Kidney capillary endothelial cell (primary cell): Measurements from ENCODE around the gene BMS1.

Source experiments
- DNase-seq: peaks from one replicate; pipeline ENCODE4 v3.0.0-alpha.2; 2018; ENCODE audit warnings: low spot score

The BMS1 gene

GRCh38 chr10:42865716-42866114 is 83.1 kb downstream of the BMS1 start:
- DNase-seq = no peak

DNA sequence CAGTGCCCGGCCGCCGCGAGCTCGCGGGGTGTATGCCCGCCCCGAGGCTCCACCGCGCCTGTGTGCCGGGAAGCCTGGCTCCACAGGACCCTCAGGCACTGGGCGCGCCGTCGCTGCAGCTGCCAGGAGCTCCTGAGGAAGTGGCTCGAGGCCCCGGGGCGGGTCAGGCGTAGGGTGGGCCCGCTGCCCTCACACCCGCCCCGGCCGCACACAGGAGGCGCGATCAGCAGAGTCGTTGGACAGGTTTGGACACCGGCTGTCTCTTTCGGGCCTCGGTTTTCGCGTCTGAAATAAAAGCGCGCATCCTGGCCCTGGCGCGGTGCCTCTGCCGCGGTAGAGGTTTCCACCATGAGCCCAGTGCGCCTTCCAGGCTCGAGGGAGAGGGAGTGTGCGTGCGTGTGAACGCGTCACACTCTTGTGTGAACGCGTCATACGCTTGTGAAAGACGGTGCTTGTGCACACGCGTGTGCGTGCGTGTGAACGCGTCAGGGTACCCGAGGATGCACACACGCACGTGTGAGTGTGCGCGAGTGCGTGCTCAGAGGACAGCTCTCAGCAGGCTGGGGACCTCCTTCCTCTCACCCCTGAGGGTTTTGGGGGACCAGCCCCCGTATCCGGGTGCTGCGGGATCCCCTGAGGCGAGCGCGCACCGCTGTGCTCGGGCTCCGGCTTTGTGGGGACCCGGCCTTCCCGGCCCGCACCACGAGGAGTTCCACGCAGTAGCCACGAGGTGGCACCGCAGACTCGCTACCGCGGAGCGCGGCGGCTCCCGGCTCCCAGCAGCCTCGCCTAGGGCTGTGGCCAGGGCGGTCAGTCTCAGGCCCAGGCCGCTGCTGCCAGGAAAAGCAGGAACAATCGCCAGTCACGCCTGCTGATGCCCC is 83.8 kb downstream of the BMS1 start:
- peak; percentile 69 for DNase-seq

- no peak for DNase-seq
Observed at GRCh38 chr10:42867571-42867970, 85.0 kb downstream of the BMS1 start.

GRCh38 chr10:42868530-42868929 is 85.9 kb downstream of the BMS1 start:
- DNase-seq = no peak

- DNase-seq = no peak
Observed at GRCh38 chr10:42869977-42870350, 87.4 kb downstream of the BMS1 start.

- DNase-seq = peak; percentile 19
Observed at GRCh38 chr10:42871138-42871641, 88.6 kb downstream of the BMS1 start.

- DNase-seq = no peak
Observed at GRCh38 chr10:42871823-42872222, 89.2 kb downstream of the BMS1 start.

DNA sequence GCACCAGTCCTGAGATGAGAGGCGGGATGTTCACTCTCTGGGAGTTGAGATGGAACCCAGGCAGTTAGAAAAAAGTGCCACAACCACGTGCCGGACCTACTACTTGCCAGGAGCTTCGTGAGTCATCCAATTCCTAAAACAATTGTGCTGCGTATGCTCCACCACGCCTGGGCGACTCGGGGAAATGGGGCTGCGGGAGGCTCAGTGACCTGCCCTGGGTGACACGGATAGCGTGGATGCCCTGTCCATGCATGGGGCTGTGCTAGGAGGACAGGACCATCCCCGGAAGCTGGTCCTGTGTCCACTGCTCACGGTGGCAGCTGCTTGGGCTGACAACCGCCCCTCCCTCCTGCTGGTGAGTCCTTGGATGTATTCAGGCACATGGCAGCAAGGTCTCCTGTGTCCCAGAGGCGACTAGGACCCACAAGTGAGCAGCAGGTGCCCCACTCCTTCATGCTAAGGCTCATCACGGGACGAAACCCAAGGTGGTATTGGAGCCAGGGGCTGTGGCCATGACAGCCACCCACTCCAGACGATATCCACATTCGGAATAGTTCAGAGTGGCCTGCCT is 90.4 kb downstream of the BMS1 start:
- no peak for DNase-seq

DNA sequence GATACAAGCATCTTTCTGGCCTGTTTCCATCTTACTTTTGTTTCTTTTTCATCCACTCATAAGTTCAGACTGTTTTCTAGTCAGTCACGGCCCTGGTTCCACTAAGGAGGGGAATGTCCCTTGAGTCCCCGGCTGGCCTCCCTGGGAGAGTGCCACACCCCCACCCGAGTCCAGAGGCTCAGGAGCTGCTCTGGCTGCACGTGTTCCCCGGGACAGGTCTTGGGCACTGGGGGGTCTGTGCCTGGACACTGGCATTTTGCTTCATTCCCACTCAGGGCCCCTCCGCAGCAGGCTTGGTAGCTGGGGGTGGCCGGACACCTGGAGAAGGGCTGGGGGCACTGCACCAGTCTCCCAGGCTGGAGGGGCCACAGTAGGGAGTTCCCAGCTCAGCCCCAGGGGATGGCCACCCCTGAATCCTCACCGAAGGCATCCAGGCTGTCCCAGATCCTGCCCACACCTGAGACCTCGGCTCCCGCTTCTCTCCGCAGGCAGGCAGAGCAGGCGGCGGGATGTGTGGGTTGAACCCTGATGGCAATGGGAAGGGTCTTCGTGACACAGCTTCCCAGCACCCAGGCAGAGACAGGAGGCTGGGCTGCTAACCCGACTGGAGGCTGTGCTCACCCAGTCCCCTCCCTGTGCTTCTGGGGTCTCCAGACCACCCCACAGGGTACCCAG is 92.3 kb downstream of the BMS1 start:
- no peak for DNase-seq

GRCh38 chr10:42875388-42875755 is 92.8 kb downstream of the BMS1 start:
- DNase-seq = no peak

GRCh38 chr10:42875798-42876341 is 93.3 kb downstream of the BMS1 start:
- DNase-seq = peak; percentile 55

GRCh38 chr10:42876476-42876875 is 93.9 kb downstream of the BMS1 start:
- DNase-seq = no peak

DNA sequence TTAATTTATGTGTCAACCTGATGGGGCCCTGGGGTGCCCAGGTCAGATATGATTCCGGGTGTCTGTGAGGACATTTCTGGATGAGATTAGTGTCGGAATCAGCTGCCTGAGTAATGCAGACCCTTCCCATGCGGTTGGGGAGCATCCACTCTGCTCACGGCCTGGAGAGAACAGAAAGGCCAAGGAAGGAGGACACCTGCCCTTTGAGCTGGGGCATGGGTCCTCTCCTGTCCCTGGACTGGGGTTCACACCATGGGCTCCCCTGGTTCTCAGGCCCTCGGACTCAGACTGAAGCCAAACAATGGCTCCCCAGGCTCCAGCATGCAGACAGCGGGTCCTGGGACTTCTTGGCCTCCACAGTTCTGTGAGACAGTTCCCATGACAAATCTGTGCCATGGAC is 94.3 kb downstream of the BMS1 start:
- DNase-seq = no peak

DNA sequence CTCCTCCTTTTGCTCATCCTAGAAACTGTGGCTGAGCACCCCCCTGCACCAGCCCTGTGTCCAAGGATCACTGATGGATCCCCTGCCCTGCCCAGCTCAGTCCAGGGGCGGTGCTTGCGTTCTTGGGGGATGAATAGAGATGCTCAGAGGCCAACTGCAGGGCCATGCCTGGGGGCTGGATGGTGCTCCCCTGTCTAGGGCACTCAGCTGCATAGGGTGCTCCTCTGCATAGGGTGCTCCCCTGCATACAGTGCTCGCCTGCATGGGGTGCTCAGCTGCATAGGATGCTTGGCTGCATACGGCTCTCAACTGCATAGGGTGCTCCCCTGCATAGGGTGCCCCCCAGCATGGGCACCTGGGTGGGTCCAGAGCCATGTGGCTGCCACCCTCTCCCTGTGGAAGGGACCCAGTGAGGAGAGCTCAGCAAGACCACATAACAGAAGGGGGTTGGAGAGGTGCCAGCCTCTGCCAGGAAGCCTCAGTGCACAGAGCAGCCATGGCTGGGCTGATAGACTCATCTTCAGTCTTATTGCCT is 95.0 kb downstream of the BMS1 start:
- DNase-seq = no peak

DNA sequence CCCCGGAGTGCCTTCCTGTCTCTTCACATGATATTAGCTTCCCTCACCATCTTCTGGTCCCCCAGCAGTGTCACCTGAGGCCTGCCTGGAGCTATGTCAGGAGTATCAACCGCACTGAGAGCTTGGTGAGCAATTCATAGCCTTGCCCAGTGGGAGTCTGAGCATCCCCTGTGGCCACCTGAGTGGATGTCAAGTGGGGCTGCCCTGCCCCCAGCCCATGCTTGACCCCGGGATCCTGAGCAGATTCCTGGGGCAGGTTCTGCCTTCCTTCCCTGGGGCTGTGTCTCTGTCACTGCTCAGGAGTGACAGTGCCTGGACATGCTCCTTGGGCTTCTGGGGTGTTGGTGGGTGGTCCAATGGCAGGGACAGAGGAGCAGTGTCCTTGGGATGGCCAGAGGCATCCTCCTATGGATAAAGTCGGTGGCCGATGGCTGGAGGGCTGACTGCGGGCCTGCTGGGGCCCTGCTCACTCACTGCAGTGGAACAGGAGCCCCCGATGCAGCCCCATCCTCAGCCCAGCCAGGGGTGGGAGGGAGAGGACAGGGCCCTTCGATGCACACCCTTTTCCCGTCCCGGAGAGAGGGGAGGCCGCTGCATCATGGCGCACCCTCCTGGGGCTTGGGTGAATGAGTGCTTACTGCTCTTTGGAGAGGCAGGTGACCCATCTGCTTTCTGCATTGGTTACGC is 95.7 kb downstream of the BMS1 start:
- no peak for DNase-seq

GRCh38 chr10:42878821-42879195 is 96.2 kb downstream of the BMS1 start:
- DNase-seq = no peak

GRCh38 chr10:42879380-42880254 is 97.0 kb downstream of the BMS1 start:
- DNase-seq = no peak

- DNase-seq = no peak
Observed at GRCh38 chr10:42880255-42880620, 97.6 kb downstream of the BMS1 start.

DNA sequence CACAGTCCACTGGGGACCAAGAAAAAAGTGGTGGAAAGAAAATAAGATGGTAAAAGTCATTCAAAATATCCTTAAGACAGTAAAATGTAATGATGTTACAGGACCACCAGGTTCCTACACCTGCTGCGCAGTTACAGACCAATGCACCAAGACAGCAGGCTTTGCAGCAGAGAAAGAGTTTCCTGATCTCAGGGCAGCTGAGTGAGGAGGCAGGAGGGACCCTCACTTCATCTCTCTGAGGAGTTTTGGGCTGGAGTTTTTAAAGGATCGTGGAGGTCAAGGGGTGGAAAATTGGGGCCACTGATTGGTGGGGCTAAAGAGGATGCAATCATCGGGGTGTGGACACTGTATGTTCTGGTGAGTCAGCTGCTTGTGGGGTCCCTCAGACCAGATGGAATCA is 100.0 kb downstream of the BMS1 start:
- no peak for DNase-seq
